ENCODE measurements around the gene KLK7.

The KLK7 gene

GRCh38 chr19:51018745-51019543 is 35.2 kb upstream of the KLK7 start:
- Histone ChIP-seq H3K36me3 (replicated peaks) (no peaks in the 10 kb centered on the region), H3K4me3 (ENCODE audit: low read depth, low read length) (no peak overlapping the region), H3K27ac (no peak overlapping the region), H3K27me3 (replicated peaks) (peaks cover 22% of the 10 kb centered on the region)
- TF ChIP-seq CTCF (IDR thresholded peaks at IDR 0.05; ENCODE audit: low read depth, low read length, missing control alignments) = no peak
- DNase-seq = no peak
- in situ Hi-C loops (cut with HindIII; ENCODE audit: low pct_ligation_motif_present, low sequenced_read_pairs) = no loop called here

GRCh38 chr19:51016798-51017683 is 33.3 kb upstream of the KLK7 start:
- DNase-seq = peak; percentile 14
- Histone ChIP-seq H3K4me3 (ENCODE audit: low read depth, low read length) (no peak overlapping the region), H3K36me3 (replicated peaks) (no peaks in the 10 kb centered on the region), H3K27me3 (replicated peaks) (peaks cover 22% of the 10 kb centered on the region), H3K27ac (no peak overlapping the region)
- TF ChIP-seq CTCF (IDR thresholded peaks at IDR 0.05; ENCODE audit: low read depth, low read length, missing control alignments) = peak; percentile 79
- in situ Hi-C loops (cut with HindIII; ENCODE audit: low pct_ligation_motif_present, low sequenced_read_pairs) = no loop called here

GRCh38 chr19:51015691-51016267 is 32.1 kb upstream of the KLK7 start:
- TF ChIP-seq CTCF (IDR thresholded peaks at IDR 0.05; ENCODE audit: low read depth, low read length, missing control alignments) = no peak
- DNase-seq = no peak
- peaks cover 22% of the 10 kb centered on the region for H3K27me3 ChIP-seq (replicated peaks)
- H3K4me3 ChIP-seq (ENCODE audit: low read depth, low read length) = no peak overlapping the region
- H3K27ac ChIP-seq = no peak overlapping the region
- no peaks in the 10 kb centered on the region for H3K36me3 ChIP-seq (replicated peaks)
- in situ Hi-C loops (cut with HindIII; ENCODE audit: low pct_ligation_motif_present, low sequenced_read_pairs) = no loop called here

GRCh38 chr19:51014242-51014641 is 30.5 kb upstream of the KLK7 start:
- no peak for DNase-seq
- no peaks in the 10 kb centered on the region for H3K36me3 ChIP-seq (replicated peaks)
- H3K4me3 ChIP-seq (ENCODE audit: low read depth, low read length) = no peak overlapping the region
- in situ Hi-C loops (cut with HindIII; ENCODE audit: low pct_ligation_motif_present, low sequenced_read_pairs) = no loop called here
- no peak for TF ChIP-seq CTCF (IDR thresholded peaks at IDR 0.05; ENCODE audit: low read depth, low read length, missing control alignments)
- no peak overlapping the region for H3K27ac ChIP-seq
- H3K27me3 ChIP-seq (replicated peaks) = peaks cover 19% of the 10 kb centered on the region

- Histone ChIP-seq H3K36me3 (replicated peaks) (no peaks in the 10 kb centered on the region), H3K27me3 (replicated peaks) (peaks cover 9% of the 10 kb centered on the region), H3K27ac (no peak overlapping the region), H3K4me3 (ENCODE audit: low read depth, low read length) (no peak overlapping the region)
- no peak for TF ChIP-seq CTCF (IDR thresholded peaks at IDR 0.05; ENCODE audit: low read depth, low read length, missing control alignments)
- no peak for DNase-seq
- in situ Hi-C loops (cut with HindIII; ENCODE audit: low pct_ligation_motif_present, low sequenced_read_pairs) = no loop called here
Measured at GRCh38 chr19:51012661-51013190, 29.0 kb upstream of the KLK7 start.
